GM21737 (cell line): ENCODE measurements around the gene ARHGAP22.

Experiments
- ATAC-seq: cut with Tn5 transposase; IDR thresholded peaks from one replicate; pipeline ENCODE4 v1.9.1; 2021; ENCODE audit warnings: mild to moderate bottlenecking, moderate library complexity; ENCODE audit not compliant: unreplicated experiment

ARHGAP22 gene

GRCh38 chr10:48455392-48456151 lies 149.3 kb downstream of the ARHGAP22 start:
- no peak for ATAC-seq

- ATAC-seq = no peak
Measured at GRCh38 chr10:48455055-48455391, 149.8 kb downstream of the ARHGAP22 start.

DNA sequence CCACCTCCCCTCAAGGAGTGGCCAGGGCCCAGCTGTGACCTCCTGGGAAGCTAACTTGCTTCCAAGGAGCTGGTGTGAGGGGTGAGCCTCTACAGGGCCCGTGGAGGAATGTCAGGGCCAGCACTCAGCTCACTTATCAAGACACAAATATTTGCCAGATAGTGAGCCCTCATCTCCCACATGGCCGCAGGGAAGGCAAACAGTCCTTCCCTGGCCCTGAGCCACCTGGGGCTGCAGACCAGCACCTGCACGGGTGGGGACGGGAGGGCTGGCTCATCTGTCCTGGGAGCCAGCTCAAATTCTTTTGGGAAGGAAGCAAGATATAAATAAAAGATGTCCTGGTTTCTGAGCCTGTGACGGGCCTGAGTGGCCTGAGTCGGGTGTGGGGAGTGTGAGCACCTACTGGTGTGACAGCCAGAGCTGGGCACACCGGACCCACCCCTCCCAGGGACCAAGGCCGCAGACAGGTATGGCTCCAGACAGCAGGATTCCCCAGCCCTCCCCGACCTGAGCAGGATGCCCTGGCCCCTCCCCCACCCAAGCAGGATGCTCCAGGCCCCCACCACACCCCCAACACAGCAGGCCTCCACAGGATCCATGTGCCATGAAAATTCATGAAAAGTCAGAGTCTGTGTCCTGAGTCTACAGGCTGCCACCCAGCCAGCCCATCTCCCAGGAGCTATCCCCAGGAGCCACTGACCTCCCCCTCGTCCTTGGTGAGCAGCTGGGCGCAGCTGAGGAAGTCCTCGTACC lies 150.4 kb downstream of the ARHGAP22 start:
- no peak for ATAC-seq

DNA sequence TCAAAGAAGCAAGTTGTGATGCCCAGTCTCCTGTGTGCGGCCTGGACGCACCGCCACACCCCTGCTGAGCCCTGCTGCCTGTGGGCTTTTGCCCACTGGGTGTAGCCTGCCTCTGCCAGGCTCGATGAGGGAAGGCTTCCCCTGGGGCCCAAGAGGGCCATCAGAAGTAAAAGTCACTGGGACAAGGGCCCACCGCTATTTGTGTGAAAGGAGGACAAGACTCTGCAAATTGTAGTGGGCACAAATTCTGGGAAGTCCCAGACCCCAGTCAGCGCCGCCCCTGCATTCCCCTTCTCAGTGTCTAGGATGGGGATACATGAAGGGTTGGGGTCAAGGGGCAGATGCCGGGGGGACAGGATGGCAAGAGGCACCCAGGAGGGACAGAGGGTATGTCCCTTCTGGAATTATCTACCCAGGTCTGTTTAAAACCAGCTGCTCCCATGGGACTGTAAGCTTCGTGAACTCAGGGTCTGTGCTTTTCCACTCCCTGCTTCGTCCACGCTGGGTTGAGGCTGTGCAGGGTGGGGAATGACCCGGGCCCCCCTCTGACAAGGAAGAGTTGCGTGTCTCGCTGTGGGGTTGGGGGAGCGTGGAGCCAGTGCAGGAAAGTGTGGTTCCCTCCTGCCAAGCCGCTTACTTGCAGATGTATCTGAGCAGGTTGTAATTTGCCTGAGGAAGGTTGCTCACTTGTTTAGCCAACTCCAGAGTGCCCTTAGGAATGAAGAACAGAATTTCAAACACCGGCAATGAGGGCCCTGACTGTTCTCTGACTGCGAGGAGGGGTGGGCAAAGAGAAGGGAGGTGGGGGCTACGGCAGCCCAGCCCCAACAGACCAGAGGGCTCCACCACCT lies 151.2 kb downstream of the ARHGAP22 start:
- no peak for ATAC-seq

GRCh38 chr10:48452879-48453412 lies 151.9 kb downstream of the ARHGAP22 start:
- no peak for ATAC-seq

DNA sequence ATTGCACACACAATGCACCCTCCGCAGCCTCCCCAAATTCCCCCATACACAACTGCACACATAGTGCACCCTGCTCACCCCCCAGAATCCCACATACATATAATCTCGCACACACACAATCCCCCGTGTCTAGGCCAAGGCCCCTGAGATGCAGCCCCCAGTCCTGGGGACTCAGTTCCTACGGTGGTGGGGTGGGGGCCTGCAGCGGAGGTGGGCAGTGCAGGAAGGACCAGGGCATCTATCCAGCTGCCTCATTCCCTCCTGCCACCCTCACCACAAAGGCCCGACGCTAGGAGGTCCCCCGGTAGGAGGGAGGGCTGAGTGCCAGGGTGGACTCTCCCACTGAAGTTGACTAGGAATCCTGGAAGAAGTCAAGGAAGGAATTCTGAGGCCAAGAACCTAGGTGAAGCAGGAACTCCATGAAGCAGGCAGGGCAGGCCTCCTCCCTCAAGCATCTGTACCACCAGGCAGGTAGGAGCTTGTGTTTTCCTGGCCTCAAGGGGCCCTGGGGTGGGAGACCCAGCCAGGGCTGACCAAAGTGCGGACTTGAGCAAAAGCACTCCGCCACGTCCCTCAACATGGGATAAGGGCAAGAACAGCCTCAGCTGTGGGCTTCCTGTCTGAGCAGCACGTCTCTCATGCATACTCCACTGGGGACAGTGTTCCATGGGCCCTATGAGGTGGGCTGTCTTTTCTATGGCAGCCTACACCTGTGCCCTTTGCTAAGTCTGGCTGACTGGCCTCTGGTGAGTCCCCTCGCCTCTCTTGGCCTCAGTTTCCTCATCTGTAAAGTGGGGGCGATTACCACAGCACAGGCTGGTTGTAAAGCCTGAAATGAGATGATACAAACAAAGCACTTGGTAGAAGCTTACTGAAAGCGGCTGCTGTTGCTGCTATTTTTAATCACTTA lies 152.6 kb downstream of the ARHGAP22 start:
- ATAC-seq = no peak

DNA sequence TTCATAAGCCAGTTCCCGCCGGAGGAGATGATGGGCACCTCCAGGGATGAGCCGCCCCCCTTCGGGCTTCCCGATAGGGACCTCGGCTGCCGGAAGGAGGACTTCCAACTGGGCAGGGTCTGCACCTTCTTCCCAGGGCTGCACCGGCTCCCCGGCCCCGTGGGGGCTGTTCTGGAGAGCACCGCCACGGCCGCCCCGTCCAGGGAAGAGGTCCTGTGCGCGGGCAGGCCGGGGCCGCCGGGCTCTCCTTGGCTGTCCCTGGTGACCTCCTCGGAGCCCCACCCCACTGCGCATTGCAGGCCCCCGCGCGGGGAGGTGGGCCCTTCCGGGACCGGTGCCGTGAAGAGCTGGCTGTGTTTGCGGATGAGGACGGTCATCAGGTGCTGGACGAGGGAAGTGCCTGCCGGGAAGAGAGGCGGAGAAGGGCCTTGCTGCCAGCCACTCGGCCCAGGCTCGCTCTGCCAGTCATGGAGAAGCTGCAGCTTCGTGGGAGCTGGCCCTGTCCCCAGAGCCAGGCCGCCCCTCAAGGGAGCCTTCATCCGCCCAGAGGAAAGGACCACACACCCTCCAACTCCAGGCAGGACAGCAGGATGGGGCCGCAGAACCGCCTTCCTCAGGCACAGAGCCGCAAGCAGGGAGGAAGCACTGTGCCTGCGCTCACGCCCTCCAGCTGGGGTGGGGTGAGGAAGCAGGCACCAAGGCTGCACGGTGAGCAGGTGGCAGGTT lies 154.0 kb downstream of the ARHGAP22 start:
- no peak for ATAC-seq

GRCh38 chr10:48450233-48450740 lies 154.6 kb downstream of the ARHGAP22 start:
- no peak for ATAC-seq

GRCh38 chr10:48449501-48450232 lies 155.2 kb downstream of the ARHGAP22 start:
- no peak for ATAC-seq

GRCh38 chr10:48448796-48449195 lies 156.1 kb downstream of the ARHGAP22 start:
- ATAC-seq = no peak

- ATAC-seq = no peak
Measured at GRCh38 chr10:48447356-48448215, 157.3 kb downstream of the ARHGAP22 start.

- no peak for ATAC-seq
Measured at GRCh38 chr10:48446785-48447184, 158.1 kb downstream of the ARHGAP22 start.

DNA sequence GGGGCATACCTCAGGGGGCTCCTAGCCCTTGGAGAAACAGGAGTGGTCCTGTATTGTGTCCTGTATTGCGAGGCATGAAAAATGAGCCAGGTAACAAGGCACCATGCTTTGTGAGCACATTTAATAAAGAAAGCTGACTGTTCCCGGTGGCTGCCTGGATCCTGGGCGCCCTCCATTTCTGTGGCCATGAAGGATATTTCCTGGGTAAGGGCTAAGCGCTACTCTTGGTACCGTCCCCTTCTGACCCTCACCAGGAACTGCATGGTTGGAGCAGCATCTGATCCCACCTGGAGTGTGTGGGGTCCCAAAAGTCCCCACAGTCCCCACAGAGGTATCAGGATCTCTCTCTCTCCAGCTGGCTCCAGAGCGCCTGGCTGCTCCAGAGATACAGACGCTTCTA lies 158.9 kb downstream of the ARHGAP22 start:
- ATAC-seq = no peak

GRCh38 chr10:48444861-48445841 lies 159.7 kb downstream of the ARHGAP22 start:
- ATAC-seq = no peak

DNA sequence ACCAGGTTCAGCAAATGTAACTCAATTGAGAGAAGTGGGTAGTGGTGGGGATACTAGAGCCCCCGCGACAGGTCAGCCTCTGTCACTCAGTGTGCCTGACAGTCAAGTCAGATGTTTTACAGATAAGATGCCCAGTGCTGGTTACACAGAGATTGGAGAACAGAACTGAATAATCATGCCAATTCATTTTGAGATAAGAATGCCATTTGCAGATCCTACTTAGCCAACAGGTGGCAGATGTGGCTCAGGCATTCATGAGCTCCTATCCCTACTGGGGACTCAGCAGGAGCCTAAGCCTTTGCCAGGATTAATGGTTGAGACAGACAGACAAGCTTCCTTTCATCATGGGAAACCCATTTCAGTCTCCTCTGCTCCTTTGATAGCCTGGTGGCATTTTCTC lies 160.6 kb downstream of the ARHGAP22 start:
- no peak for ATAC-seq

DNA sequence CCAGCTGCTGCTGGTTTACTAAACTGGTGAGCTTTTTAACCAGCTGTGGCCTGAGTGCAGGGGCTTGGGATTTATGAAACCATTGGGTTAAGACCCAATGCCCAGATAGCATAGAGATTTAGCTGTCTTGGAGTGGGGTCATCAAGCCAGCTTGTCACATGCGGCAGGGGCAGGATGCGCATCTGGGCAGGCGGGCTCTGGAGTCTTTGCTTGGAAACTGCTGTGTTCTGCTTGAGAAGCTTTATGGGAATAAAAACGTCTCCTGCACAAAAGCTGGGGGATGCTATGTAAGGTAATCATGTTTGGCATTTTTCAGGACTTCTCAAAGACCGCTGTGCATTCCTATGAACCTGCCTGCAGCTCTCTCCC lies 162.1 kb downstream of the ARHGAP22 start:
- ATAC-seq = no peak
